Activated CD4-positive, CD25-positive, alpha-beta regulatory T cell treated with anti-CD3 and anti-CD28 coated beads, Interleukin-2, amount 50 U/mL, for 16 hours (primary cell): Measurements from ENCODE around the gene ARL3.

Experiments used
- DNase-seq: peaks from one replicate; pipeline ENCODE4 v3.0.0-alpha.2; 2020; ENCODE audit warnings: low read depth, low spot score

ARL3 gene

DNA sequence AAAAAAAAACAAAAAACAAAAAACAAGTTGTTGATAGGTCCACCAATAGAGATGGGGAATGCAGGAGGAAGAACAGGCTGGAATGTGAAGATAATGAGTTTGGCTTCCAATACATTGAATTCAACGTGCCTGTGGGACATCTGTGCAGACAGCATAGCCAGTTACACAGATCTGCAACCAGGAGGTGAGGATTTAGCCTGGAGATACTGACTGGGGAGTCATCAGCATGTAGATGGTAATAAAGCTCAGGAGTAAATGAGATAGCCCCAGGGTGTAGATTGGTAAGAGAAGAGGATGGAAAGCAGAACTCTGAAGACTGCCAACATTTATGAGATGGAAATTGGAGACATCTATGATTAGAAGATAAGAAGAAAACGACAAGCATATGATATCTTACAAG, 74.7 kb downstream of the ARL3 start:
- DNase-seq, result no peak

GRCh38 chr10:102635377-102635776, 78.8 kb downstream of the ARL3 start:
- no peak for DNase-seq

DNA sequence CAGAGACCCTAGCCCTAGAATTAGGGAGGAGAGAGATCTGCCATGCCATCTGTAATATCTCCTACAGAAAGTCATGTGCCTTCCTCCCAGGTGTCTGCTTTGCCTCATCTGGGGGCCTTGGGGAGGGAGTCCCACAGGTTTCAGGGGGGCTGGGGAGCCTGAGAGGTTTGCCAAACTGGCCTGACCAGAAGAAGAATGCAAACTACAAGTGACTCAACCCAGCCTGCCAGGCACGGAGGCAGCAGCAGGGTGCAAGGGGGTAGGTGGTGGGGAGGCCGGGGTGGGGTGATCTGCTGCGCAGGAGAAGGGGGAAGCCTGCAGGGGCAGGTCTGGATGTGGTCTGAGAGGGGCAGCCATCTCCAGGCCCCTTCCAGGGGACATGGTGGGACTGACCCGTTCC, 79.5 kb downstream of the ARL3 start:
- DNase-seq, result no peak

- no peak for DNase-seq
These were observed 80.3 kb downstream of the ARL3 start for GRCh38 chr10:102633848-102634247.

DNA sequence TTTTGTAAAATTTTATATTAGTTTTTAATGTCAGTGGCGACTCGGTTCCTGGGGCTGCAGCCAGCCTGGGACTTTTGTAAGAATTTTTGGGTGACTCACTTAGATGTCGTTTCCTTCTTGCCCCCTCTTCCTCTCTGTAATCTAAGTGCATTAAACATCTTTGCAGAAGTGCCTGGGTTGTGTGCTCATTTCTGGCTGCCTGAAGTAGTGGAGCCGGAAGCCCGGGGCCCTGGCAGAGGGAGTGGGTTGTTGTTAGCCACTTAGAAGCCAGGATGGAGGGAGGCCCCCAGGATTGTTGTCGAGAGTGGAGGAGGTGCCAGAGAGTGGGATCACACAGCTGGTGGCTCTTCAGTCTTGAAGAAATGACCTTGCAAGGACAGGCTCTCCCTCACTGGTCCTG, 80.9 kb downstream of the ARL3 start:
- DNase-seq, result no peak

DNA sequence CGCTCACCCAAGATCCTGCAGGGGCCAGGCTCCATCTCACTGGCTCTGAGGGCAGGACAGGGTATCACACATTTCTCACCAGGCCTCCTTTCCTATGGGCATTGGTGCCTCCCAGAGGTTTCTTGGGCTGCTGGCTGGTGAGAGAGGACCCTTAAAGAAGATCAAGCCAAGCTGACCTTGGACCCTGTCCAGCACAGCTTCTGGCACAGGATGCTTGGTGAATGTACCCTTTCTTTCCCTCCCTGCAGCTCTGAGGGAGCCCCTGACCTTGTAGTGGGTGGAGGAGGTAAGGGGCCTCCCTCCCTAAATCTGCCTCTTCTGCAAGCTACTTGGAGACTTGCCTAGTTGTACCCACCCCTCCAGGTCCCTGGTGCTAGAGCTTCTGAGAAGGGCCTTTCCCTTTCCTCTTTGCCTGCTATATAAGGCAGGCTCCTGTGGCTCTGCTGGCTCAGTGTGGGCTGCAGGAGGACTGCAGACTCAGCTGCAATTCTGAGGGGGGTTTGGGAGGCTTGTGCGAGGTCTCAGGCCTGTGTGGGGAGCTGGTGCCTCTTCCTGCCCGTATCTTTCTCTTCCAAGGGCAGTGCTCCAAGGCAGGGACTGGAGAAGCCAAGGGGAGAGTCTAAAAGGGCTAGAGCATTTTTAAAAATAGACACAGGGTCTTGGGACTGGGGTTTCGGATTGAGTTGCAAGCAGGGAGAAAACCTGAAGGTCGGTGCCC, 81.6 kb downstream of the ARL3 start:
- no peak for DNase-seq

GRCh38 chr10:102631525-102632393, 82.4 kb downstream of the ARL3 start:
- no peak for DNase-seq

- DNase-seq, result no peak
These were observed 83.5 kb downstream of the ARL3 start for GRCh38 chr10:102630663-102631062.

- no peak for DNase-seq
These were observed 84.3 kb downstream of the ARL3 start for GRCh38 chr10:102629661-102630614.

GRCh38 chr10:102628451-102628911, 85.7 kb downstream of the ARL3 start:
- no peak for DNase-seq

- DNase-seq, result no peak
These were observed 86.4 kb downstream of the ARL3 start for GRCh38 chr10:102627736-102628293.

DNA sequence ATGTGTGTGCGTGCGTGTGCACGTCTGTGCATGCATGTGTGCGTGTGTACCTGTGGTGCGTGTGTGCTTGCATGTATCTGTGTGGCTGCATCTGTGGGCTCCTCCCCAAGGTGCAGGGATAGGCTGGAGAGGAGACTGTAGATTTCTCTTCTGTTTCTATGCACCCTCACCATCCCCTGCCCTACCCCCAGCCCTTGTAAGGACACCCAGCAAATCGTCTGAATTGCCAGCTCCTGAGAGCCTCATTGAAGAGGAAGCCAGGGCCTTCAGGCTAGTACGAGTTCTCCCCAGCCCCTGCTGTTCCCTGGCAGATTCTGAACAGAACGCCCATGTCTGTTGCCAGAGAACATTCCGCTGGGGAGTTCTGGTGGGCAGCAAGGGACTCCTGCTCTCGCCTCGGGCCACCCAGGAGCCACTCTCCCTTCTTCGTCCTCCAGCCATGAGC, 86.9 kb downstream of the ARL3 start:
- no peak for DNase-seq

GRCh38 chr10:102626026-102626685, 88.0 kb downstream of the ARL3 start:
- DNase-seq, result no peak

DNA sequence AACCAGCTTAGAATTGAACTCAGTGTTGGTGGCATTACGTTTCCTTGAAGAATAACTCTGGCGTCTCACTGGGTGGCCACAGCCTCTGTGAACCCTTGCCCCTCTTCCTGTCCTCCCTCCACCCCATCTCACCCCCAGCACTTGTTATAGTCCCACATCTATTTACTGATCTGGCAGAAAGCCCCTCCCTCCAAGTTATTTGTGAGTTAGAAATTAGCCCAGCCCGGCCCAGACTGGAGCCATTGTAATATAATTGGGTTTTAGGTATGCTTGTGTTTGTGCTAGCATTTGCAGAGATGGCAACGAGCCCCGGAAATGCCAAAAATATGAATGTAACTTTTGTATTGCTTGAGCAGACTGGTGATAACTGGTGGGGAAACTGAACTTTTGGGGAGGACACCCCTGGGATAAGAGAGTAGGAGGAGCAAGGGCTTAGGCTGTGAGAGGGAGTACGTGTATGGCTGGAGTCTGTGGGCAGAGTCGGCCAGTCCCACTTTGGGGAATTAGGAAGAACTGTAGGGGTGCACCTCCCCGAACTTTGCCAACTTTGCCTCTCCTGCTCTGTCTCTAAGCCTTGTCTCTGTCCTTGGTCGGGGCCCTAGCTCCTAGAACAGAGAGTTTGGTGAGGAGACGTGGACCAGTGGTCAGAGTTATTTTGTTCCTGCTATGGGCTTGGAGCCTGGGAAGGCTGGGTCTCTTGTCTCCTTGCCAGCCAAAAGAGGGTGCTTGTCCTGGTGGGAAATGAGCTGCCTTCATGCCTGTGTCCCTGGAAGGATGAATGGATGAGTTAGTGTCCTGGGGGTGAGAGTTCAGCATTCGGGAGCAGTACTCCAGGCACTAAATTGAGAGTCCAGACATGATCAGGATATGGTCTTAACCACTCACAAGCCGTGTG, 89.2 kb downstream of the ARL3 start:
- no peak for DNase-seq

GRCh38 chr10:102624094-102624493, 90.1 kb downstream of the ARL3 start:
- DNase-seq, result no peak
